HG02840 (cell line): ENCODE measurements around the gene TECPR1.

Source experiments
- ATAC-seq: cut with Tn5 transposase; IDR thresholded peaks from one replicate; pipeline ENCODE4 v1.9.1; 2021; ENCODE audit warnings: mild to moderate bottlenecking, moderate library complexity, moderate number of reproducible peaks; ENCODE audit not compliant: unreplicated experiment, low FRiP score

TECPR1 gene

GRCh38 chr7:98250789-98251188 lies 1.2 kb downstream of the TECPR1 start:
- ATAC-seq, result no peak

GRCh38 chr7:98249106-98249505 lies 2.9 kb downstream of the TECPR1 start:
- ATAC-seq, result no peak

- ATAC-seq, result no peak
Observed at GRCh38 chr7:98248156-98248555, 3.9 kb downstream of the TECPR1 start.

GRCh38 chr7:98244871-98245270 lies 7.2 kb downstream of the TECPR1 start:
- no peak for ATAC-seq

- ATAC-seq, result no peak
Observed at GRCh38 chr7:98242934-98243333, 9.1 kb downstream of the TECPR1 start.

- ATAC-seq, result no peak
Observed at GRCh38 chr7:98242342-98242741, 9.7 kb downstream of the TECPR1 start.

GRCh38 chr7:98241674-98242241 lies 10.3 kb downstream of the TECPR1 start:
- ATAC-seq, result no peak

- no peak for ATAC-seq
Observed at GRCh38 chr7:98240961-98241673, 10.9 kb downstream of the TECPR1 start.

- no peak for ATAC-seq
Observed at GRCh38 chr7:98238976-98239375, 13.1 kb downstream of the TECPR1 start.

GRCh38 chr7:98238076-98238475 lies 14.0 kb downstream of the TECPR1 start:
- no peak for ATAC-seq

GRCh38 chr7:98236355-98237185 lies 15.5 kb downstream of the TECPR1 start:
- no peak for ATAC-seq

- ATAC-seq, result no peak
Observed at GRCh38 chr7:98235901-98236300, 16.1 kb downstream of the TECPR1 start.

- no peak for ATAC-seq
Observed at GRCh38 chr7:98234429-98235147, 17.4 kb downstream of the TECPR1 start.

- no peak for ATAC-seq
Observed at GRCh38 chr7:98233219-98234070, 18.6 kb downstream of the TECPR1 start.

GRCh38 chr7:98232799-98233198 lies 19.2 kb downstream of the TECPR1 start:
- ATAC-seq, result no peak

- no peak for ATAC-seq
Observed at GRCh38 chr7:98232263-98232585, 19.8 kb downstream of the TECPR1 start.

- ATAC-seq, result no peak
Observed at GRCh38 chr7:98231493-98232262, 20.4 kb downstream of the TECPR1 start.

- no peak for ATAC-seq
Observed at GRCh38 chr7:98230746-98231471, 21.1 kb downstream of the TECPR1 start.
